MV-4-11 (cell line): ENCODE data around the gene POLR1E.

Experiments
- DNase-seq: peaks from one replicate; lab custom pipeline; 2025; lab: John Stamatoyannopoulos, UW

The POLR1E gene

GRCh38 chr9:37485389-37486255, at the start of gene POLR1E:
TSS of gene POLR1E (plus strand) at chr9:37485948. CDS start at chr9:37486048, 100 bp downstream.
- DNase-seq: peak; percentile 95

- DNase-seq: no peak
These were observed 49.2 kb upstream of the POLR1E start for GRCh38 chr9:37436540-37436939.

- DNase-seq: no peak
These were observed 48.7 kb upstream of the POLR1E start for GRCh38 chr9:37437010-37437409.

- no peak for DNase-seq
These were observed 48.1 kb upstream of the POLR1E start for GRCh38 chr9:37437621-37438020.

GRCh38 chr9:37438359-37438758, 47.4 kb upstream of the POLR1E start:
- DNase-seq: no peak

- DNase-seq: no peak
These were observed 43.9 kb upstream of the POLR1E start for GRCh38 chr9:37441776-37442370.

- no peak for DNase-seq
These were observed 43.2 kb upstream of the POLR1E start for GRCh38 chr9:37442556-37442955.

- DNase-seq: no peak
These were observed 42.2 kb upstream of the POLR1E start for GRCh38 chr9:37443566-37443965.

GRCh38 chr9:37444890-37445289, 40.9 kb upstream of the POLR1E start:
- DNase-seq: no peak

GRCh38 chr9:37445832-37446231, 39.9 kb upstream of the POLR1E start:
- DNase-seq: no peak

- no peak for DNase-seq
These were observed 39.3 kb upstream of the POLR1E start for GRCh38 chr9:37446401-37446800.

GRCh38 chr9:37447111-37447510, 38.6 kb upstream of the POLR1E start:
- no peak for DNase-seq

- DNase-seq: no peak
These were observed 35.7 kb upstream of the POLR1E start for GRCh38 chr9:37449862-37450632.

GRCh38 chr9:37451628-37452027, 34.1 kb upstream of the POLR1E start:
- DNase-seq: no peak

- no peak for DNase-seq
These were observed 33.1 kb upstream of the POLR1E start for GRCh38 chr9:37452611-37453010.

GRCh38 chr9:37453827-37454226, 31.9 kb upstream of the POLR1E start:
- DNase-seq: no peak

- no peak for DNase-seq
These were observed 31.5 kb upstream of the POLR1E start for GRCh38 chr9:37454238-37454637.

- DNase-seq: no peak
These were observed 29.7 kb upstream of the POLR1E start for GRCh38 chr9:37455884-37456647.

GRCh38 chr9:37456817-37457216, 28.9 kb upstream of the POLR1E start:
- no peak for DNase-seq

GRCh38 chr9:37464006-37464405, 21.7 kb upstream of the POLR1E start:
- no peak for DNase-seq

GRCh38 chr9:37464426-37465248, 21.1 kb upstream of the POLR1E start:
- DNase-seq: peak; percentile 52
